ENCODE data around the gene MDP1.

Gene MDP1

GRCh38 chr14:24186831-24187538 is 28.9 kb downstream of the MDP1 start:
- H2BK15ac ChIP-seq (replicated peaks; ENCODE audit: low read depth): no peak overlapping the region
- no peak overlapping the region for H4K5ac ChIP-seq (ENCODE audit: low read length)
- no peak overlapping the region for H3K18ac ChIP-seq (ENCODE audit: low read length)
- H3K27me3 ChIP-seq (ENCODE audit: insufficient read depth, low read length, poor library complexity): no peaks in the 10 kb centered on the region
- H2AK5ac ChIP-seq (ENCODE audit: low read length): no peak overlapping the region
- H4K8ac ChIP-seq (ENCODE audit: low read depth, low read length): no peak overlapping the region
- H2BK5ac ChIP-seq (ENCODE audit: low read length): no peak overlapping the region
- no peak overlapping the region for H3K23ac ChIP-seq (ENCODE audit: low read length)
- H3K27ac ChIP-seq (ENCODE audit: low read depth, low read length): no peak overlapping the region
- no peak overlapping the region for H3K4ac ChIP-seq (ENCODE audit: low read depth, low read length)
- H3K79me1 ChIP-seq (ENCODE audit: low read length): peaks cover 12% of the 10 kb centered on the region
- H3K9ac ChIP-seq (ENCODE audit: low read length): no peak overlapping the region
- H3K79me2 ChIP-seq (ENCODE audit: control insufficient read depth, insufficient read depth, low read length): peaks cover 11% of the 10 kb centered on the region
- H3K56ac ChIP-seq (ENCODE audit: low read length): no peak overlapping the region
- H3K36me3 ChIP-seq (ENCODE audit: control insufficient read depth, insufficient read depth, low read length): peaks cover 13% of the 10 kb centered on the region
- no peak overlapping the region for H3K4me2 ChIP-seq (ENCODE audit: low read length)
- H3K4me1 ChIP-seq (ENCODE audit: control insufficient read depth, low read depth, low read length): peaks cover 6% of the 10 kb centered on the region
- no CpG with 5 or more reads among the region's 10 CpGs for WGBS (ENCODE audit: extremely low coverage, insufficient coverage, low lambda C conversion rate)
- H3K4me3 ChIP-seq (ENCODE audit: low read length): no peak overlapping the region
- DNase-seq: no peak
- H2BK120ac ChIP-seq (ENCODE audit: low read depth, low read length): no peak overlapping the region

DNA sequence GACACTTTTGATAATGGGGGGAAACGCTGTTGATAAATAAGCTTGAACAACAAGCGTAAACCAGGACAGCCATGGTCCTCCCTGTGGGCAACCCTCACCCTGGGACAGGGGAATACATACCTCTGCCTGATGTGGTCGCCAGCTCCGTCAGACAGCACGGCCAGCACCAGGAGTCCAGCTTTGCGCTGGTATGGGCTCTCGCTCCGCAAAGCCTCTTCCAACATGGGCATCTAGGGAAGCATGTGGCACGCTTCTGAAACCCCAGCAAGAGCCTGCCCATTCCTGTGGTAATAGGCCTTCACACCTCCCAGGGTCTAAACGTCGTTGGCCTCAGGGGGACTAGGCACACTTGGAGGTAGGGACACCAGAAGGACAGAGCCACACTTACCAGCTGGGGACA is 30.1 kb downstream of the MDP1 start:
- H3K36me3 ChIP-seq (ENCODE audit: control insufficient read depth, insufficient read depth, low read length): peaks cover 21% of the 10 kb centered on the region
- no peak overlapping the region for H2BK120ac ChIP-seq (ENCODE audit: low read depth, low read length)
- no peak overlapping the region for H3K18ac ChIP-seq (ENCODE audit: low read length)
- peaks cover 6% of the 10 kb centered on the region for H3K4me1 ChIP-seq (ENCODE audit: control insufficient read depth, low read depth, low read length)
- no peak overlapping the region for H4K8ac ChIP-seq (ENCODE audit: low read depth, low read length)
- no peak overlapping the region for H3K23ac ChIP-seq (ENCODE audit: low read length)
- WGBS (ENCODE audit: extremely low coverage, insufficient coverage, low lambda C conversion rate): no CpG with 5 or more reads among the region's 11 CpGs
- H3K4me2 ChIP-seq (ENCODE audit: low read length): no peak overlapping the region
- DNase-seq: no peak
- H2BK5ac ChIP-seq (ENCODE audit: low read length): no peak overlapping the region
- no peak overlapping the region for H2BK15ac ChIP-seq (replicated peaks; ENCODE audit: low read depth)
- H3K9ac ChIP-seq (ENCODE audit: low read length): no peak overlapping the region
- H2AK5ac ChIP-seq (ENCODE audit: low read length): no peak overlapping the region
- H3K4ac ChIP-seq (ENCODE audit: low read depth, low read length): no peak overlapping the region
- H3K79me2 ChIP-seq (ENCODE audit: control insufficient read depth, insufficient read depth, low read length): peaks cover 11% of the 10 kb centered on the region
- H3K79me1 ChIP-seq (ENCODE audit: low read length): peaks cover 12% of the 10 kb centered on the region
- no peak overlapping the region for H3K56ac ChIP-seq (ENCODE audit: low read length)
- H3K4me3 ChIP-seq (ENCODE audit: low read length): no peak overlapping the region
- H3K27me3 ChIP-seq (ENCODE audit: insufficient read depth, low read length, poor library complexity): no peaks in the 10 kb centered on the region
- no peak overlapping the region for H4K5ac ChIP-seq (ENCODE audit: low read length)
- no peak overlapping the region for H3K27ac ChIP-seq (ENCODE audit: low read depth, low read length)

GRCh38 chr14:24185026-24185425 is 30.8 kb downstream of the MDP1 start:
- no CpG with 5 or more reads among the region's 7 CpGs for WGBS (ENCODE audit: extremely low coverage, insufficient coverage, low lambda C conversion rate)

GRCh38 chr14:24184104-24184970 is 31.5 kb downstream of the MDP1 start:
- Histone ChIP-seq H3K4ac (ENCODE audit: low read depth, low read length) (no peak overlapping the region), H3K4me2 (ENCODE audit: low read length) (no peak overlapping the region), H3K79me1 (ENCODE audit: low read length) (peaks cover 12% of the 10 kb centered on the region), H2BK15ac (replicated peaks; ENCODE audit: low read depth) (no peak overlapping the region), H2BK5ac (ENCODE audit: low read length) (no peak overlapping the region), H3K27ac (ENCODE audit: low read depth, low read length) (no peak overlapping the region), H3K27me3 (ENCODE audit: insufficient read depth, low read length, poor library complexity) (no peaks in the 10 kb centered on the region), H2AK5ac (ENCODE audit: low read length) (no peak overlapping the region), H3K9ac (ENCODE audit: low read length) (no peak overlapping the region), H3K4me1 (ENCODE audit: control insufficient read depth, low read depth, low read length) (peaks cover 6% of the 10 kb centered on the region), H2BK120ac (ENCODE audit: low read depth, low read length) (no peak overlapping the region), H3K18ac (ENCODE audit: low read length) (no peak overlapping the region), H3K4me3 (ENCODE audit: low read length) (no peak overlapping the region), H3K36me3 (ENCODE audit: control insufficient read depth, insufficient read depth, low read length) (peaks cover 21% of the 10 kb centered on the region), H3K56ac (ENCODE audit: low read length) (no peak overlapping the region), H3K23ac (ENCODE audit: low read length) (no peak overlapping the region), H4K5ac (ENCODE audit: low read length) (no peak overlapping the region), H3K79me2 (ENCODE audit: control insufficient read depth, insufficient read depth, low read length) (peaks cover 11% of the 10 kb centered on the region), H4K8ac (ENCODE audit: low read depth, low read length) (no peak overlapping the region)
- WGBS (ENCODE audit: extremely low coverage, insufficient coverage, low lambda C conversion rate): no CpG with 5 or more reads among the region's 19 CpGs
- no peak for DNase-seq

More at GRCh38 chr14:24185026-24185425, 30.8 kb downstream of the MDP1 start:
- peaks cover 21% of the 10 kb centered on the region for H3K36me3 ChIP-seq (ENCODE audit: control insufficient read depth, insufficient read depth, low read length)
- no peak overlapping the region for H3K23ac ChIP-seq (ENCODE audit: low read length)
- H2BK120ac ChIP-seq (ENCODE audit: low read depth, low read length): no peak overlapping the region
- H3K27ac ChIP-seq (ENCODE audit: low read depth, low read length): no peak overlapping the region
- peaks cover 12% of the 10 kb centered on the region for H3K79me1 ChIP-seq (ENCODE audit: low read length)
- no peak overlapping the region for H4K8ac ChIP-seq (ENCODE audit: low read depth, low read length)
- H3K27me3 ChIP-seq (ENCODE audit: insufficient read depth, low read length, poor library complexity): no peaks in the 10 kb centered on the region
- H3K79me2 ChIP-seq (ENCODE audit: control insufficient read depth, insufficient read depth, low read length): peaks cover 11% of the 10 kb centered on the region
- H3K18ac ChIP-seq (ENCODE audit: low read length): no peak overlapping the region
- no peak for DNase-seq
- H2BK15ac ChIP-seq (replicated peaks; ENCODE audit: low read depth): no peak overlapping the region
- H2BK5ac ChIP-seq (ENCODE audit: low read length): no peak overlapping the region
- H3K4me3 ChIP-seq (ENCODE audit: low read length): no peak overlapping the region
- no peak overlapping the region for H3K9ac ChIP-seq (ENCODE audit: low read length)
- no peak overlapping the region for H4K5ac ChIP-seq (ENCODE audit: low read length)
- H3K4ac ChIP-seq (ENCODE audit: low read depth, low read length): no peak overlapping the region
- H3K4me2 ChIP-seq (ENCODE audit: low read length): no peak overlapping the region
- H3K56ac ChIP-seq (ENCODE audit: low read length): no peak overlapping the region
- no peak overlapping the region for H2AK5ac ChIP-seq (ENCODE audit: low read length)
- peaks cover 6% of the 10 kb centered on the region for H3K4me1 ChIP-seq (ENCODE audit: control insufficient read depth, low read depth, low read length)

- Histone ChIP-seq H2BK5ac (ENCODE audit: low read length) (no peak overlapping the region), H3K4me1 (ENCODE audit: control insufficient read depth, low read depth, low read length) (peaks cover 4% of the 10 kb centered on the region), H3K4ac (ENCODE audit: low read depth, low read length) (no peak overlapping the region), H3K4me3 (ENCODE audit: low read length) (no peak overlapping the region), H3K79me1 (ENCODE audit: low read length) (peaks cover 12% of the 10 kb centered on the region), H2AK5ac (ENCODE audit: low read length) (no peak overlapping the region), H3K9ac (ENCODE audit: low read length) (no peak overlapping the region), H3K79me2 (ENCODE audit: control insufficient read depth, insufficient read depth, low read length) (peaks cover 11% of the 10 kb centered on the region), H3K4me2 (ENCODE audit: low read length) (no peak overlapping the region), H3K27ac (ENCODE audit: low read depth, low read length) (no peak overlapping the region), H2BK120ac (ENCODE audit: low read depth, low read length) (no peak overlapping the region), H3K18ac (ENCODE audit: low read length) (no peak overlapping the region), H3K23ac (ENCODE audit: low read length) (no peak overlapping the region), H4K8ac (ENCODE audit: low read depth, low read length) (no peak overlapping the region), H3K27me3 (ENCODE audit: insufficient read depth, low read length, poor library complexity) (no peaks in the 10 kb centered on the region), H4K5ac (ENCODE audit: low read length) (no peak overlapping the region), H2BK15ac (replicated peaks; ENCODE audit: low read depth) (no peak overlapping the region), H3K56ac (ENCODE audit: low read length) (no peak overlapping the region), H3K36me3 (ENCODE audit: control insufficient read depth, insufficient read depth, low read length) (peaks cover 21% of the 10 kb centered on the region)
- WGBS (ENCODE audit: extremely low coverage, insufficient coverage, low lambda C conversion rate): no CpG with 5 or more reads among the region's 15 CpGs
- DNase-seq: no peak
Measured at GRCh38 chr14:24183014-24183481, 32.8 kb downstream of the MDP1 start.
